ENCODE data around the gene UNC13D.

The UNC13D gene

GRCh38 chr17:75822800-75823166 is 21.4 kb downstream of the UNC13D start:
- no peak for ATAC-seq
- TF ChIP-seq CSRNP3 (CRISPR knock-in tag; IDR thresholded peaks at IDR 0.05) (no peak), ESRRG (CRISPR knock-in tag; IDR thresholded peaks at IDR 0.05) (no peak), PATZ1 (CRISPR knock-in tag; IDR thresholded peaks at IDR 0.05; ENCODE audit: borderline replicate concordance) (no peak), POU6F1 (CRISPR knock-in tag; IDR thresholded peaks at IDR 0.05; ENCODE audit: borderline replicate concordance, low read depth) (no peak), GLIS3 (CRISPR knock-in tag; IDR thresholded peaks at IDR 0.05) (no peak), OSR1 (CRISPR knock-in tag; IDR thresholded peaks at IDR 0.05) (no peak), TOX (CRISPR knock-in tag; IDR thresholded peaks at IDR 0.05; ENCODE audit: borderline replicate concordance) (no peak), BACH2 (CRISPR knock-in tag; IDR thresholded peaks at IDR 0.05; ENCODE audit: borderline replicate concordance) (no peak), SNAI2 (CRISPR knock-in tag; IDR thresholded peaks at IDR 0.05) (no peak), ARNTL (CRISPR knock-in tag; IDR thresholded peaks at IDR 0.05; ENCODE audit: borderline replicate concordance, low read depth) (no peak)
- TF ChIP-seq, protein P1, sequence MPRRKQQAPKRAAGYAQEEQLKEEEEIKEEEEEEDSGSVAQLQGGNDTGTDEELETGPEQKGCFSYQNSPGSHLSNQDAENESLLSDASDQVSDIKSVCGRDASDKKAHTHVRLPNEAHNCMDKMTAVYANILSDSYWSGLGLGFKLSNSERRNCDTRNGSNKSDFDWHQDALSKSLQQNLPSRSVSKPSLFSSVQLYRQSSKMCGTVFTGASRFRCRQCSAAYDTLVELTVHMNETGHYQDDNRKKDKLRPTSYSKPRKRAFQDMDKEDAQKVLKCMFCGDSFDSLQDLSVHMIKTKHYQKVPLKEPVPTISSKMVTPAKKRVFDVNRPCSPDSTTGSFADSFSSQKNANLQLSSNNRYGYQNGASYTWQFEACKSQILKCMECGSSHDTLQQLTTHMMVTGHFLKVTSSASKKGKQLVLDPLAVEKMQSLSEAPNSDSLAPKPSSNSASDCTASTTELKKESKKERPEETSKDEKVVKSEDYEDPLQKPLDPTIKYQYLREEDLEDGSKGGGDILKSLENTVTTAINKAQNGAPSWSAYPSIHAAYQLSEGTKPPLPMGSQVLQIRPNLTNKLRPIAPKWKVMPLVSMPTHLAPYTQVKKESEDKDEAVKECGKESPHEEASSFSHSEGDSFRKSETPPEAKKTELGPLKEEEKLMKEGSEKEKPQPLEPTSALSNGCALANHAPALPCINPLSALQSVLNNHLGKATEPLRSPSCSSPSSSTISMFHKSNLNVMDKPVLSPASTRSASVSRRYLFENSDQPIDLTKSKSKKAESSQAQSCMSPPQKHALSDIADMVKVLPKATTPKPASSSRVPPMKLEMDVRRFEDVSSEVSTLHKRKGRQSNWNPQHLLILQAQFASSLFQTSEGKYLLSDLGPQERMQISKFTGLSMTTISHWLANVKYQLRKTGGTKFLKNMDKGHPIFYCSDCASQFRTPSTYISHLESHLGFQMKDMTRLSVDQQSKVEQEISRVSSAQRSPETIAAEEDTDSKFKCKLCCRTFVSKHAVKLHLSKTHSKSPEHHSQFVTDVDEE (CRISPR knock-in tag; IDR thresholded peaks at IDR 0.05), result no peak
- TF ChIP-seq, protein P2, sequence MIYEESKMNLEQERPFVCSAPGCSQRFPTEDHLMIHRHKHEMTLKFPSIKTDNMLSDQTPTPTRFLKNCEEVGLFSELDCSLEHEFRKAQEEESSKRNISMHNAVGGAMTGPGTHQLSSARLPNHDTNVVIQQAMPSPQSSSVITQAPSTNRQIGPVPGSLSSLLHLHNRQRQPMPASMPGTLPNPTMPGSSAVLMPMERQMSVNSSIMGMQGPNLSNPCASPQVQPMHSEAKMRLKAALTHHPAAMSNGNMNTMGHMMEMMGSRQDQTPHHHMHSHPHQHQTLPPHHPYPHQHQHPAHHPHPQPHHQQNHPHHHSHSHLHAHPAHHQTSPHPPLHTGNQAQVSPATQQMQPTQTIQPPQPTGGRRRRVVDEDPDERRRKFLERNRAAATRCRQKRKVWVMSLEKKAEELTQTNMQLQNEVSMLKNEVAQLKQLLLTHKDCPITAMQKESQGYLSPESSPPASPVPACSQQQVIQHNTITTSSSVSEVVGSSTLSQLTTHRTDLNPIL (CRISPR knock-in tag; IDR thresholded peaks at IDR 0.05; ENCODE audit: low read depth), result no peak

DNA sequence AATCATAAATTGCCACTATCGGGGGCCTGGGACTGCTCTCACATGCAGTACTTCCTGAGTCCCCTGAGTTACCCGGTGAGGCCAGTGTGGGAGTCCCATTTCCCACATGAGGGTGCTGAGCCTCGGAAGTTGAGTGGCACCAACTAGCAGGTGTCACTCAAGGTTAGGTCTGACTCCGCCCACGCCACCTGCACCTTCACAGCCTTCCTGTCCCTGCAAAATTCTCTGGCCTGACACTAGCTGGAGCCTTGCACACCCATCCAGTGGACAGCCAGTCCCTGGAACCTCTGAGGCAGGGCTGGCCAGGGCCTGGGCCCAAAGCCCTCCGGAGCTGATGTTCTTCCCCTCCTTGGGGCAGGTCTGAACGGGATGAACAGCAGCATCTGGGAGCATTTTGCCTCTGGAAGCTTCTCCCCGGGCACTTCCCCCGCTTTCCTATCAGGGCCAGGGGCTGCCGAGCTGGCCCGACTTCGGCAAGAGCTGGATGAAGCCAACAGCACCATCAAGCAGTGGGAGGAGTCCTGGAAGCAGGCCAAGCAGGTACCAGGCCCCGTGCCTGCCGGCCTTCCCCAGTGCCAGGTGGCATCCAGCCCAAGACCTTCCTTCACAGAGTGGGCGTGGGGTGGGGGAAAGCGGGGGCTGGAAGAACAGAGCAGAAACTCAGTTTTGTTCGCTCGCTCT is 21.9 kb downstream of the UNC13D start:
- ATAC-seq, result no peak
- no peak for TF ChIP-seq ZC3H10 (CRISPR knock-in tag; IDR thresholded peaks at IDR 0.05)
- TF ChIP-seq BACH2 (CRISPR knock-in tag; IDR thresholded peaks at IDR 0.05; ENCODE audit: borderline replicate concordance), result no peak
- no peak for TF ChIP-seq ESRRG (CRISPR knock-in tag; IDR thresholded peaks at IDR 0.05)
- no peak for TF ChIP-seq ARNTL (CRISPR knock-in tag; IDR thresholded peaks at IDR 0.05; ENCODE audit: borderline replicate concordance, low read depth)
- TF ChIP-seq SNAI2 (CRISPR knock-in tag; IDR thresholded peaks at IDR 0.05), result no peak
- TF ChIP-seq ISL1 (CRISPR knock-in tag; IDR thresholded peaks at IDR 0.05), result no peak
- no peak for TF ChIP-seq OSR1 (CRISPR knock-in tag; IDR thresholded peaks at IDR 0.05)
- TF ChIP-seq, protein P2 (CRISPR knock-in tag; IDR thresholded peaks at IDR 0.05; ENCODE audit: low read depth), result no peak
- TF ChIP-seq ZFP30 (CRISPR knock-in tag; IDR thresholded peaks at IDR 0.05), result no peak
- TF ChIP-seq, protein P1 (CRISPR knock-in tag; IDR thresholded peaks at IDR 0.05), result no peak
- no peak for TF ChIP-seq ZNF565 (CRISPR knock-in tag; conservative IDR thresholded peaks at IDR 0.05; ENCODE audit: low read depth)
- no peak for TF ChIP-seq POU6F1 (CRISPR knock-in tag; IDR thresholded peaks at IDR 0.05; ENCODE audit: borderline replicate concordance, low read depth)

Measured in SK-N-SH treated with all-trans-retinoic acid at 6 μM for 48 hours (cell line).